ENCODE data around the gene C5. TPM values are rescaled to one million over a fixed set of nuclear protein-coding genes. Genes with fewer than 3 reads are reported as not detected.

The C5 gene
- total and polyA plus RNA-seq, 9 of the 15 experiments (the other 6 are each of a cell fraction or from before 2014, with no cell fraction given), result 0.08 to 0.91 (median 0.42) TPM

GRCh38 chr9:120925535-120926396 lies 124.3 kb downstream of the C5 start (continued):
- TF ChIP-seq JUND (IDR thresholded peaks at IDR 0.05; ENCODE audit: borderline replicate concordance, low read depth, low read length) (peak; percentile 95), JUND (tag; IDR thresholded peaks at IDR 0.05; ENCODE audit: borderline replicate concordance, low read depth, low read length) (peak; percentile 92; the same call in 2 of the 3 replicates), CBX5 (IDR thresholded peaks at IDR 0.05; ENCODE audit: borderline replicate concordance, low read depth) (no peak), THRA (IDR thresholded peaks at IDR 0.05) (no peak), MITF (IDR thresholded peaks at IDR 0.05) (no peak), ATF4 (CRISPR knock-in tag; IDR thresholded peaks at IDR 0.05) (no peak), KDM1A (IDR thresholded peaks at IDR 0.05) (peak; percentile 72 to 82; a peak in 3 of 4 replicates), NCOR1 (IDR thresholded peaks at IDR 0.05) (no peak), ZNF507 (tag; conservative IDR thresholded peaks at IDR 0.05) (no peak), ZNF785 (CRISPR knock-in tag; IDR thresholded peaks at IDR 0.05) (no peak), HDAC3 (IDR thresholded peaks at IDR 0.05; ENCODE audit: borderline replicate concordance, partially characterized antibody) (no peak), POLR2G (IDR thresholded peaks at IDR 0.05; ENCODE audit: low read depth, low read length) (0 out of 2 replicates have a peak, but pooled peaks have one; percentile 23), CREM (IDR thresholded peaks at IDR 0.05; ENCODE audit: low read depth) (peak; percentile 92), SIN3A (IDR thresholded peaks at IDR 0.05; ENCODE audit: borderline replicate concordance in 2 of 2, control insufficient read depth in 1 of 2, low read depth in 2 of 2, low read length in 2 of 2) (no peak)
- TF ChIP-seq, protein P1, sequence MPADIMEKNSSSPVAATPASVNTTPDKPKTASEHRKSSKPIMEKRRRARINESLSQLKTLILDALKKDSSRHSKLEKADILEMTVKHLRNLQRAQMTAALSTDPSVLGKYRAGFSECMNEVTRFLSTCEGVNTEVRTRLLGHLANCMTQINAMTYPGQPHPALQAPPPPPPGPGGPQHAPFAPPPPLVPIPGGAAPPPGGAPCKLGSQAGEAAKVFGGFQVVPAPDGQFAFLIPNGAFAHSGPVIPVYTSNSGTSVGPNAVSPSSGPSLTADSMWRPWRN (IDR thresholded peaks at IDR 0.05; ENCODE audit: low read depth), result no peak
- TF ChIP-seq, protein P2, sequence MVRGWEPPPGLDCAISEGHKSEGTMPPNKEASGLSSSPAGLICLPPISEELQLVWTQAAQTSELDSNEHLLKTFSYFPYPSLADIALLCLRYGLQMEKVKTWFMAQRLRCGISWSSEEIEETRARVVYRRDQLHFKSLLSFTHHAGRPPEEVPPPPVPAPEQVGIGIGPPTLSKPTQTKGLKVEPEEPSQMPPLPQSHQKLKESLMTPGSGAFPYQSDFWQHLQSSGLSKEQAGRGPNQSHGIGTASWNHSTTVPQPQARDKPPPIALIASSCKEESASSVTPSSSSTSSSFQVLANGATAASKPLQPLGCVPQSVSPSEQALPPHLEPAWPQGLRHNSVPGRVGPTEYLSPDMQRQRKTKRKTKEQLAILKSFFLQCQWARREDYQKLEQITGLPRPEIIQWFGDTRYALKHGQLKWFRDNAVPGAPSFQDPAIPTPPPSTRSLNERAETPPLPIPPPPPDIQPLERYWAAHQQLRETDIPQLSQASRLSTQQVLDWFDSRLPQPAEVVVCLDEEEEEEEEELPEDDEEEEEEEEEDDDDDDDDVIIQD (CRISPR knock-in tag; IDR thresholded peaks at IDR 0.05), result no peak
- TF ChIP-seq, protein P3, sequence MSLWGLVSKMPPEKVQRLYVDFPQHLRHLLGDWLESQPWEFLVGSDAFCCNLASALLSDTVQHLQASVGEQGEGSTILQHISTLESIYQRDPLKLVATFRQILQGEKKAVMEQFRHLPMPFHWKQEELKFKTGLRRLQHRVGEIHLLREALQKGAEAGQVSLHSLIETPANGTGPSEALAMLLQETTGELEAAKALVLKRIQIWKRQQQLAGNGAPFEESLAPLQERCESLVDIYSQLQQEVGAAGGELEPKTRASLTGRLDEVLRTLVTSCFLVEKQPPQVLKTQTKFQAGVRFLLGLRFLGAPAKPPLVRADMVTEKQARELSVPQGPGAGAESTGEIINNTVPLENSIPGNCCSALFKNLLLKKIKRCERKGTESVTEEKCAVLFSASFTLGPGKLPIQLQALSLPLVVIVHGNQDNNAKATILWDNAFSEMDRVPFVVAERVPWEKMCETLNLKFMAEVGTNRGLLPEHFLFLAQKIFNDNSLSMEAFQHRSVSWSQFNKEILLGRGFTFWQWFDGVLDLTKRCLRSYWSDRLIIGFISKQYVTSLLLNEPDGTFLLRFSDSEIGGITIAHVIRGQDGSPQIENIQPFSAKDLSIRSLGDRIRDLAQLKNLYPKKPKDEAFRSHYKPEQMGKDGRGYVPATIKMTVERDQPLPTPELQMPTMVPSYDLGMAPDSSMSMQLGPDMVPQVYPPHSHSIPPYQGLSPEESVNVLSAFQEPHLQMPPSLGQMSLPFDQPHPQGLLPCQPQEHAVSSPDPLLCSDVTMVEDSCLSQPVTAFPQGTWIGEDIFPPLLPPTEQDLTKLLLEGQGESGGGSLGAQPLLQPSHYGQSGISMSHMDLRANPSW (CRISPR knock-in tag; IDR thresholded peaks at IDR 0.05), result no peak
